OCI-LY3 (cell line): Measurements from ENCODE around the gene WIPF3.

ENCODE experiments used
- EZH2phosphoT487 ChIP-seq: fragments of 200-600 bp; shearing (Covaris generic); IDR thresholded peaks from 2 replicates; pipeline ENCODE4 v1.6.1; 2018; ENCODE audit warnings: antibody characterized with exemption, mixed run types, low read depth
- TF ChIP-seq, protein P1 (sequence below): fragments of 200-600, 300-600 bp; sonication (generic); IDR thresholded peaks from 2 replicates; pipeline ENCODE4 v1.5.1; 2014; ENCODE audit warnings: antibody characterized with exemption, low read length, low read depth

- TF ChIP-seq, protein P1, sequence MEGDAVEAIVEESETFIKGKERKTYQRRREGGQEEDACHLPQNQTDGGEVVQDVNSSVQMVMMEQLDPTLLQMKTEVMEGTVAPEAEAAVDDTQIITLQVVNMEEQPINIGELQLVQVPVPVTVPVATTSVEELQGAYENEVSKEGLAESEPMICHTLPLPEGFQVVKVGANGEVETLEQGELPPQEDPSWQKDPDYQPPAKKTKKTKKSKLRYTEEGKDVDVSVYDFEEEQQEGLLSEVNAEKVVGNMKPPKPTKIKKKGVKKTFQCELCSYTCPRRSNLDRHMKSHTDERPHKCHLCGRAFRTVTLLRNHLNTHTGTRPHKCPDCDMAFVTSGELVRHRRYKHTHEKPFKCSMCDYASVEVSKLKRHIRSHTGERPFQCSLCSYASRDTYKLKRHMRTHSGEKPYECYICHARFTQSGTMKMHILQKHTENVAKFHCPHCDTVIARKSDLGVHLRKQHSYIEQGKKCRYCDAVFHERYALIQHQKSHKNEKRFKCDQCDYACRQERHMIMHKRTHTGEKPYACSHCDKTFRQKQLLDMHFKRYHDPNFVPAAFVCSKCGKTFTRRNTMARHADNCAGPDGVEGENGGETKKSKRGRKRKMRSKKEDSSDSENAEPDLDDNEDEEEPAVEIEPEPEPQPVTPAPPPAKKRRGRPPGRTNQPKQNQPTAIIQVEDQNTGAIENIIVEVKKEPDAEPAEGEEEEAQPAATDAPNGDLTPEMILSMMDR = no peak
- no peak for TF ChIP-seq EZH2phosphoT487
Measured at GRCh38 chr7:29825775-29826529, 19.6 kb downstream of the WIPF3 start.
